Left renal pelvis (tissue), 4 donors: ENCODE results near the gene GSX2. TPM values are rescaled to one million over a fixed set of nuclear protein-coding genes. Genes with fewer than 3 reads are reported as not detected.
"Not testable (repeated sequence)": the region's sequence is repeated elsewhere in the genome, so short reads cannot be mapped to it uniquely, and the experiment has no call there.

Experiments
- DNase-seq, 4 donors: peaks; one replicate each; pipeline ENCODE4 v3.0.0-alpha.2; 2013; ENCODE audit warnings: low read depth in 4 of 4, low spot score in 3 of 4
- polyA plus RNA-seq, 4 donors: library from polyadenylated mRNA; unstranded; fragments of 120-200 nt; gene quantifications; one replicate each; pipeline ENCODE4 v1.2.1, GENCODE V29; 2013; ENCODE audit not compliant: insufficient read length in 4 of 4

GSX2 gene
- polyA plus RNA-seq, 4 donors = not detected

GRCh38 chr4:54101190-54102041 lies 1.5 kb downstream of the GSX2 start:
- no peak for DNase-seq

GRCh38 chr4:54102531-54103106 lies 2.7 kb downstream of the GSX2 start:
- no peak for DNase-seq

- no peak for DNase-seq
Measured at GRCh38 chr4:54103190-54103574, 3.2 kb downstream of the GSX2 start.

- no peak for DNase-seq
Measured at GRCh38 chr4:54104907-54105306, 4.9 kb downstream of the GSX2 start.

GRCh38 chr4:54107951-54108748 lies 8.2 kb downstream of the GSX2 start:
- no peak for DNase-seq

- DNase-seq = no peak
Measured at GRCh38 chr4:54109241-54110018, 9.5 kb downstream of the GSX2 start.

- DNase-seq = no peak
Measured at GRCh38 chr4:54110019-54110416, 10.1 kb downstream of the GSX2 start.

GRCh38 chr4:54113206-54113605 lies 13.2 kb downstream of the GSX2 start:
- DNase-seq = not testable (repeated sequence)

GRCh38 chr4:54116246-54116645 lies 16.3 kb downstream of the GSX2 start:
- not testable (repeated sequence) for DNase-seq

GRCh38 chr4:54118850-54119589 lies 19.1 kb downstream of the GSX2 start:
- DNase-seq = no peak

GRCh38 chr4:54120518-54120917 lies 20.6 kb downstream of the GSX2 start:
- no peak for DNase-seq

GRCh38 chr4:54127660-54128059 lies 27.7 kb downstream of the GSX2 start:
- no peak for DNase-seq

- not testable (repeated sequence) for DNase-seq
Measured at GRCh38 chr4:54128694-54129093, 28.7 kb downstream of the GSX2 start.

- no peak for DNase-seq
Measured at GRCh38 chr4:54139332-54139731, 39.4 kb downstream of the GSX2 start.

- DNase-seq = no peak
Measured at GRCh38 chr4:54140287-54140686, 40.3 kb downstream of the GSX2 start.

- DNase-seq = no peak
Measured at GRCh38 chr4:54144199-54144598, 44.2 kb downstream of the GSX2 start.

GRCh38 chr4:54144661-54145171 lies 44.8 kb downstream of the GSX2 start:
- DNase-seq = no peak

- DNase-seq = no peak
Measured at GRCh38 chr4:54146139-54146538, 46.2 kb downstream of the GSX2 start.

GRCh38 chr4:54149323-54149722 lies 49.4 kb downstream of the GSX2 start:
- DNase-seq = no peak
